Amniotic stem cell (primary cell): ENCODE data around the gene TENM4.

ENCODE experiments used
- DNase-seq: peaks from one replicate; lab custom pipeline; 2025; lab: John Stamatoyannopoulos, UW

TENM4 gene

DNA sequence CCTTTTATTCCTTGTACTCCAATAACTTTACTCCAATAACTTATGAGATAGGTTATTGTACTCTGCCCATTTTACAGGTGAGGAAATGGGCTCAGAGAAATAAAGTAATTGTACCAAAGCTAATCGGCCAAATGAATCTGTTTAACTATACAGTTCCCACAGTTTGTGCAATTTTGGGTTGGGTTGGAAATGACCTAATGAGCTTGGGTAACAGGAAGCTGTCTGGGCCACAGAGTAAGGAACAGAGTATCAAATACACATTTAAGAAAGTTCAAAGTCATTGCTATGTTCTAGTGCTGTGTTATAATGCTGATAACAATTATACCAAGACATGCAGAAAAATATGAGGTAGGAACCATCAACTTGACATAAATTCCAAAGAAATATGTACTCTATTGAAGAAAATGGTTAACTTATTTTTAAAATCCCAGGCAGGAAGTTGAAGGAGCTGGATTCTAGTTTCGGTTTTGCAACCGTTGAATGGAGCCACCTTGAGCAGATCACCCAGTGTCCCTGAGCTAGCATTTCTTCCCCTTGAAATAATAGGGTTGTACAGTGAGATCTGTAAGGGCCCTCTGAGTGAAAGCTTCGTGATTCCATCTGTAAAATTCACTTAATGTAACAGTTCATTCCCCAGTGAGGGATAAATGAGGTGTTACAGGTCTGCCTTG is 505.3 kb downstream of the TENM4 start:
- DNase-seq, result no peak

DNA sequence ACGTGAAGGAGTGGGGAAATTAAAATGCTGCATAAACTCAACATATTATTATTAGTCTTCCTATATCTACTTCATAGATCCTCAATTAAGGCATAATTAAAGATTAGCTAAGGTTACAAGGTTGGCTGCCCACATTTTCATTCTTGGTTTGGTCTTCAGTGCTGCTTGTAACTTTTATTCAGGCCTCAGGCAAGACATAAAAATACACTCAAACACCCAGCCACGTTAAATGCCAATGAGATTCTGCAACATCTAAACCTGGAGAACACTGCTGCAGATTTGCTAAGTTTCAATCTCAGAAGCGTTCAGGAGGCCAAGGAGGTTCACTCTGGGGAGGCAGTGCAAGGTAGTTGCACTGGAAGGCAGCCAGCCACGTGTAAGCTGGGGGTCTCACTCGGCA is 507.5 kb downstream of the TENM4 start:
- DNase-seq, result no peak

DNA sequence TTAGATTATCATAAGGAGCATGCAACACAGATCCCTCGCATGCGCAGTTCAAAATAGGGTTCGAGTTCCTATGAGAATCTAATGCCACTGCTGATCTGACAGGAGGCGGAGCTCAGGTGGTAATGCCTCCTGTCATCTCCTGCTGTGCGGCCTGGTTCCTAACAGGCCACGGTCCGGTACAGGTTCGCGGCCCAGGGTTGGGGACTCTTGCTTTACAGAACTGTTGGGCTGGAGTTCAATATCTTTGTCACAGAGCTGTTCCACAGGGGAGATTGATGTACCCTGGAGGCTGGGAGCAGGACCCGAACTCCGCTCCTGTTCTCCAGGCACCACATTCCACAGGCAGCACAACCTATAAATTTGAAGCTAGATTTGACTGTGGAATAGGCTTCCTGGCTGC is 508.1 kb downstream of the TENM4 start:
- no peak for DNase-seq

DNA sequence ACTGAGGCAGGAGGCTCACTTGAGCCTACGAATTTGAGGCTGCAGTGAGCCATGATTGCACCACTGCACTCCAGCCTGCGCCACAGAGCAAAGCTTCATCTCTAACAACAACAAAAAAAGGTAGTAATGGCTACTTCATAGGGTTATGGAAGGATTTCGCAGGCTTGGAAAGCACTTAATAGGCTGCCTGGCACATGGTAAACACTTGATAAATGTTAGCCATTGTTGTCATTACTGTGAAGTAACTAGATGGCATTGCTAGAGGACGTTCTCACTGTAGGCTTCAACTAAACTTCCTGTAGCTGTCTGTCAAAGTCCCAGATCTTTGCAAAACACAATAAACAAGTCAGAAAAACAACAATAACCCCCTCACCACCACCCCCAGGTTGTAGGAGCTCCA is 508.9 kb downstream of the TENM4 start:
- no peak for DNase-seq

GRCh38 chr11:78930810-78931523 is 509.9 kb downstream of the TENM4 start:
- DNase-seq, result no peak

DNA sequence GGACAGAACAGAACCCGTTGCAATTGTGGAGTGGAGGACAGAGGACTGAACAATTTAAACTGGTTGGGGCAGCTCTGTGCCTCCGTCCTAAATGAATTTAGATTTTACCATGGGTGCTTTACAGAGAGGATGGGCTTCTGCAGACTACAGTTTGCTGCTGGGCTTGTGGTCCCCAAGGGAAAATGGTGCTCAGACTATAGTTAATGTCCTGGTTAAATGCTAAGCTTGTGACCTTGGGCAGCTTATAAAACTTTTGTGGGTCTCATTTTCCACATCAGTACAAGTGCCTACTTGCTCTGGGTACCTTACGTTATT is 511.0 kb downstream of the TENM4 start:
- no peak for DNase-seq

DNA sequence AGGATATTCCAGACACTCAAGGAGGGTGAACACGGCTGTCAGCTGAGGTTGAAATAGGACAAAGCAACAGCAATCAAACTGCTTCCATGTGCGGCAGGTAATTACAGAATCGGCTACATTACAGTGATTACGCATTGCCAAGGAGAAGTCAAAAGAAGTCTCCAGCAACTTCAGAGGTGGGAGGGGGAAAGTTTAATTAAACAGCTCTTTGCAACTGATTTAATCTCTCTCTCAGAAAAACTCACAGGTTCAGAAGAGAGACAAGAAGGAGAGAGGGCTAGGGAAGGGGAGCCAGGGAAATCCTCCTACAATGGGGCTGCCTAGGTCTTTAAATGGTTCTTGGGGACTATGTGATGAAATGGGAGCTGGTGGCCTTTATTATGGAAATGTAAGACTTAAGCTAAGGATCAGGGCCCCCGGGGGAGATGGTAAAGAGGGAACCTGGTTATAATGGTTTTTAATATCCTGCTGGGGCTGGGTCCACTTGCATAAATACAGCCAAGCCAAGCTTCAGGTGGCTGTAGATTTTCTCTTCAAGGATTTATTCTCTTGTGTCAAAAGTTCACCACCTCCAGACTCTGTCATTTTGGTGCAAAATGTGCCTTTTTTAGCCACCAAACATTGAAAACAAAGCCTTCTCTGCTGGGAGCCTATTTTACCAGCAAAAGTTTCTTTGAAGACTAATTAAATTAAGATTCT is 511.5 kb downstream of the TENM4 start:
- no peak for DNase-seq

DNA sequence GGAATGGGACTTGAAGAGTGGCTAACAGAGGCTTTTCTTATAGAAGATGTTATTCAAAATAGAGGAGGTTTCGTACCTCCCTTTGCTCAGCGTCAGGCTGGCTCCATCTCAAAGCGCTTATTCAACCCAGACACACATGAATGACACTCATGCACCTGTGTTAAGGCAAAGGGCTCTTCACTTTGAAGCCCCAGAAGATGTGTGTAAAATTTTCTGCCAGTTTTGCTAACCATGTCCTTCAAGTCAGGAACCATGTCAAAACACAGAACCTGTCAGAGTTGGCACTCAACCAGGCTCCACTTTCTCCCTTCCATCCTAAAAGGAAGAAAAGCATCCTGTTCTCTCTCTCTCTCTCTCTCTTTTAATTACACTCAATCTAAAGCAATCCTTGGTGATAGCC is 513.3 kb downstream of the TENM4 start:
- no peak for DNase-seq

DNA sequence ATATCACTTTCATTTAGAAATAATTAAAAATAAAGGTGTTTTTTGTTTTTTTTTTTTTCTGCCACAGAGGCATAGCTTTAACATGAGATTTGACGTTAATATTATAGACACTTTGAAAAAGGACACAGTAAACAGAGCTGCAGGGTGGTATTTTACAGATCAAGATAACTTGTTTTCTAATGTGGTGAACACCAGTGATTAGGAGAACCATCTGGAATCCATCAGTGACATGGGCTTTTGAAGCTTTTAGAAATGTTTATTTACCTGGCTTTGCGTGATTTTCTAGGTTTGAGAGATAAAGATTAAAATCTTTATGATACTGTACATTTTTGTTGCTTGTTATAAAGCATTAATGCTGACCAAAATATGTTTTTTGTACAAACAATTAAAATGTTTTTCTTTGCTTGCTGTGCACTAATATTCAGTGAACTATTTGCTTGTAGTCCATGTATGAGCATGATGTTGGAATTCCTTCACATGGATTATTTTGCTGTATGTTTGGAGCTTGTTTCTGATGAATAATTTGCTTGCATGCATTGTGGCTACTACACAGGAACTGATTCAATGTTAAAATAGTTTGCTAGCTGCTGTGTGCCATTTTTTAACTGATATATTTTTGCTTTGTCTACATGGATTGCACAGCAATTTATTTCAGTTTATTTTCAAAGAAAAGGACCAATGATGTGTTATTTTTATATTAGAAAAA is 514.0 kb downstream of the TENM4 start:
- DNase-seq, result no peak

DNA sequence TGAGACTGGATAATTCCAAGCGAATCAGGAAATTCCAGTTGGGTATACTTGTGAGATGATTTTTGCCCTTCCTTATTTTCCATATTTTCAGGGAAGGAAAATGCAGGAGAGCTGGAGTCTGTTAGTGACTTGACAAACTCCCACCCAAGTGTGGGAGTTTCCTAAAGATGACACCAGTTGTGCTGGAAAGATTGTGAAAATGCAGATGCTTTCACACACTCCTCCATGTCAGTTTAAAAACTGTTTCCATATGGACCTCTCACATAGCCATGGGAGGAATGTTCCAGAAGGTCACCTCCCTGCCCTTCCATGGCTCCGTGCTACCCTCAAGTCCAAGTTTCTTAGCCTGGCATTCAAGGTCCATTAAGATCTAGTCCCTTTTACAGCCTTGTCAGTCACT is 515.4 kb downstream of the TENM4 start:
- DNase-seq, result no peak

DNA sequence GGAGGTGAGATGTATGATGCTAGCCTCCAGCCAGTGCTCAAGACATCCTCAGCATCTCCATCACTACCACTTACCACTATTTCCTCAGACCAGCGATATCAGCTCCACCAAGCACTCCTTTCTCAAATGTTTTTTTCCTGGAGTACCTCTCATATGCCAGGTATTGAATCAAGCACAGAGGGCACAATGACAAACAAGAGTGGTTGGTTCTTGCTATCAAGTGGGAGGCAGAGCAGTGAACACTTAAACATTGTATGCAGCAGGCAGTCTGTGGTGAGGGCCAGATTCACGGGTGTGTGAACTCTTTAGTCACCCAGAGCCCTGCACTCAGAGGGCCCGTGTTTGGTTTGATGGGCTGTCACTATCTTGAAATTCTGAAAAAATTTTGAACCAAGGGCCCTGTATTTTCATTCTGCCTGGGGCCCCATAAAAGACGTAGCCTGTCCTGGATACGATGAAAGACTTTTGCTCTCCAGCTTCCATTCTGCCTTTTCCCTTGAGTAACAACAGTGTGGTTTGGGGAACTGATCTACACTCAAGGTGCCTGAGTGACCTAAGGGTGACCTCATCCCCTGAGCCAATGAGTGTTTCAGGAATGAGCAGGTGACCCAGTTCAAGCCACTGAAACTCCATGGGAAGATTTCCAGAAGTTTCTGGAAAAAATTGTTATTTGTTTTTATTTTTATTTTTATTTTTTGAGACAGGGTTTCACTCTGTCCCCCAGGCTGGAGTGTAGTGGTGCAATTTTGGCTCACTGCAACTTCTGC is 517.8 kb downstream of the TENM4 start:
- no peak for DNase-seq

DNA sequence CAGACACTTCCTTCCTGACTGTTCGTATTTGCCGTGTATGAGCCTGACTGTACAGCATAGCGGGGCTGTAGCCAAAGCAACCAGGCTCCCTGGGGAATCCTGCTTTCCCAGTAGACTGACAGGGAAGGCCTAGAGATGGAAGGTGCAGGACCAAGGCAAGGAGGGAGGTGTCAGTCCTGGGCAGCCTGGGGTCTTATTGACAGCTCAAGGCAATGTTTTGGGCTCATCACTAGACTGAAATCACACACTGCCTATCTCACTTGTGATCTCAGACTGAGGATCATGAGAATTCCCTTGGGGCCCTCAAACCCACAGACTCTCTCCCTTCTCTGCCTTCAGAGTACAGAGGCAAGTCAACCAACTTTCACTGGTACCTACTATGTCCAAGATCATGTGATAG is 519.3 kb downstream of the TENM4 start:
- no peak for DNase-seq

GRCh38 chr11:78920329-78920728 is 520.5 kb downstream of the TENM4 start:
- DNase-seq, result no peak

GRCh38 chr11:78916759-78917158 is 524.1 kb downstream of the TENM4 start:
- no peak for DNase-seq

DNA sequence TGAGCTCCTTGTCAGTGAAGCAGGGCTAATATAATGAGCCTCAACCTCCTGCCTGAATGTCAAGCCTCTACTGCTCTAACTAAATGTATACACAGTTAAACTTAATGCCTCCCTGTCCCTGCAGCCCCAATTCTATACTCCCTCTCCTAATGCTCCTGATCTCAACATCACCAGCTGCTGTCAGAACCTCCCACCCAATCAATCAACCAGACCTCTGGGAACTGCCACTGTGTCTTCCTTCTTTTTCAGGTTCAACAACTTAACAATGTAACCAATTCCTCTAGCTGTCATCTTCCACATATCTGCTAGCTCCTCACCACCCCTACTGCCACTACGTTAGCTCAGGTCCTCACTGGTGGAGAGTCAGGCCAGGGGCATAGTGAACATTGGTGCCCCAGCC is 526.3 kb downstream of the TENM4 start:
- no peak for DNase-seq

DNA sequence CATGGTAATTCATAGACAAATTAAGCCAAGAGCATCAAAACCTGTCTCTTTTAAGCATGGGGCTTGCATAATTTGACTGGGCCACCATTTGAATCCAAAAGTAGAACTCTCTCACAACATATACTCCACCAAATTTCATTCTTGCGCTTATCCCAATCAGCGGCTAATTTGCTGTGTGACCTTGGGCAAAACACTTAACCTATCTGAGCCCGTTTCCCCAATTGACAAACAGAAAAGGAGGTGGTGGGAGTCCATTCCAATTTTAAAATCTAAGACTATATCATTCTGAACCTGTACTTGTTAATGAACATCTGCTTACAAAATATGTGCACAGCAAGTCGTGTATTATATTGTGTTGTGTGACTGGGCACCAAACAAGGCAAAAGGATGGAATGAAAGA is 528.1 kb downstream of the TENM4 start:
- DNase-seq, result no peak

DNA sequence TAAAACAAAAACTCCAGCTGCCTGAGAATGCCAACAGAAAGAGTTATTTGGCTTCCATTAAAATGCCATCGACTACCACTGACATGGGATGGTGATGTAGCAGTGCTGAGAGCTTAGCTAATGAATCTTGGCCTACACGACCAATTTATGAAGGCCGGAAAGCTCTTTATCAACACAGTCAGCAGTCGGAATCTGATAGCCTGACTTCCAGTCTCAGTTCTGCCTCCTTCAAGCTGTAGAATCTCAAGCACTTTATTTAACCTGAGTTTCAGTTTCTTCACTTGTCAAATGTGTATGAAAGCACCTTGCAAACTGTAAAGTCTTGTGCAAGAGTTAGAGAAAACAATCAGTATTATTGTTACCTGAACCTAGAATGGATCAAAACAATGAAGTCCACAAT is 530.5 kb downstream of the TENM4 start:
- DNase-seq, result no peak

DNA sequence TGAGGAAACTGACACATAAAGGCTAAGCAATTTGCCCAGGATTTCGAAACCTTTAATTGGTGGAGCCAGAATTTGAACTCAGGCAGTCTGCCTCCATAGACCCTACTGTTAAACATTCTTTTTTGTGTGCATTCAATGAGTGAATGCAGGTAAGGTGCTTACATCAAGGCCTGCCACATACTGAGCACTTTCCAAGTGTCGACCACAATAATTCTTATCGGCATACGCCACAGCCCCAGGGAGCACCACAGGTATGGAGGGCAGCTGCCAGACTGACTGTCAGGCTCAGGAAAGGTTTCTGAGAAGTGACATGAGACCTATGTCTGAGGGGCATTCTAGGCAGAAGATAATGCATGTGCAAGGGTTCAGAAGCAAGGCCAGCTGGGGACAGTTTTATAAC is 531.4 kb downstream of the TENM4 start:
- DNase-seq, result no peak

- DNase-seq, result no peak
Observed at GRCh38 chr11:78907636-78908035, 533.2 kb downstream of the TENM4 start.

GRCh38 chr11:78906566-78906965 is 534.3 kb downstream of the TENM4 start:
- DNase-seq, result no peak

DNA sequence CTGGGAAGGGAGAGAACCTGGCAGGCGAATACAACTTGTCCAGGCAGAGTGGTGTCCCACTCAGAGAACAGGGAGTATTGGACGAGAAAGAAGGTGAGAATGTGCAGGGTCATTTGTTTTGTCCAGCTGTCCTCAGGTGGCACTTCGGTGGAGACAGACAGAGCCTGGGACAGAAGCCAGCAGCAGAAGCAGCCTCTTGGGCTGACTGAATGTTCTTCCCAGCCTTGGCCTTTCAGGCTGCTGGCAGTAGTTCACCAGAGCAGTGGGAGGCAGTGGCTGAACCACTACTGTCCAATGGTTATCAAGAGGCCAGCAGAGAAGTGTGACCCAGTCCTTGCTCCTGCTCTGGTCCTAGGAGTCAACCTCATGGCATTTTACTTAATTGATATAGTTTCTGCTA is 535.1 kb downstream of the TENM4 start:
- DNase-seq, result no peak
